GM21786 (cell line): Measurements from ENCODE around the gene EGFR.

ENCODE experiments used
- ATAC-seq: cut with Tn5 transposase; IDR thresholded peaks from one replicate; pipeline ENCODE4 v1.9.1; 2021; ENCODE audit not compliant: unreplicated experiment

EGFR gene

GRCh38 chr7:55142919-55143600 is 124.2 kb downstream of the EGFR start:
- no peak for ATAC-seq

DNA sequence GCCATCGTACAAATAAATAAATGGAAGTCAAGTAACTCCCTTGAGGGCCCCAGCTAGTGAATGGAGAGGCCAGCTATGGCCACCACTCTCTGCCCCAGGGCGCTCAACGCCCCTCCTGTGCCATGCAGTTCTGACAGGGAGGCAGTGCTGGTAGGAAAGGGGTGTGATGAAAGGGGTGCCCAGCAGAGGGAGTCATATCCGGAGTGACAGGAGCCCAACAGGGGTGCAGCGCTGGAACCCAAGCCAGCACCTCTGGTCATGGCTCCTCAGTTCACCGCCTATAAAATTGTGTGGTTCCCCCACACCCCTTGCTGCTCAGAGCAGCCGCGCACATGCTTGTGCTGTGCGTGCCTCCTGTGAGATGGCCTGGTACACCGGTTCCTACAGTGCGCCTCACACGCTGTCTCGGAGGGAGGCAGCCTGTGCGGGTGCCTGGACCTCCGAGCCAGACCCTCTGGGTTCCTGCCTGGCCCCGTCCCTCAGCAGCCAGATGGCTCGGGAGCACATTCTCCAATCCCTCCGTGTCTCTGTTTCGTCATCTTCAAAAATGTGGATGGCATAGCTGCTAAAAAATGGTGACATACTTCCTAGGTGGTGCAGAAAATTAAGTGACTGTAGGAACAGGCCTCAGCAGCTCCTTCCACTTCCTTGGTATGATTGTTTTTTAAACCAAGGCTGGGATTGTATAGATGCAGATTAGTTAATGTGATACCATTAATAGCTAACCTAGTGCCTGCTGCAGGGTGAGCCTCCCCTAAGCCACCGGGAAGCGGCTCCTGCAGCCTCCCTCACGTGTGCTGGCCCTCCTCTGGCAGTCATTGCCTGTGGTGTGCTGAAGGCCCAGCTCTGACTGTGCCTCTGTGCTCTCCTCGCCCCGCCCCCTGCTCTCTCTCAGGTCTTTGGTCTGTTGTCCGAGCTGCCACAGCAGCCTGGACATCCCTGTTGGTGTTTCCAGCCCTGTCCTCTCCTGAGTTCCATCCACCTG is 125.8 kb downstream of the EGFR start:
- ATAC-seq, result no peak

GRCh38 chr7:55145606-55146005 is 126.8 kb downstream of the EGFR start:
- ATAC-seq, result no peak

DNA sequence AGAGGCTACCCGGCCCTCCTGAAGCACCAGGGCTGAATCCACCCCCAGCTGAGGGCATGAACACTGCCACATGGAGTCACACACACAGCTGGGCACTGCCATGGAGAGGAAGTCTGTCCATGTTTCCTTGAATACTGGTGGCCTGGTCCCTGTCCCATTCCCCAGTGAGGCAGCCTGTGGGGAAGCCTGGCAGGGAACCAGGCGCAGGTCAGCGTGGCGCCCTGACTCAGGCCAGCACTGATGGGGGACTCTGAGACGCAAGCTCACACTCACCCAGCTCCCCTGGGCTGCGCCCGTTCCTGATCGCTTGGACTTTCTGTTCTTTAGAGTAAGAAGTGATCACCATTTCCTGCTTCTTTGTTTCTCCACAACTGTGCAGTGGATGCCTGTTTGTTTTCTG is 128.3 kb downstream of the EGFR start:
- no peak for ATAC-seq

GRCh38 chr7:55147736-55148135 is 128.9 kb downstream of the EGFR start:
- ATAC-seq, result no peak

GRCh38 chr7:55148571-55148970 is 129.8 kb downstream of the EGFR start:
- ATAC-seq, result no peak

DNA sequence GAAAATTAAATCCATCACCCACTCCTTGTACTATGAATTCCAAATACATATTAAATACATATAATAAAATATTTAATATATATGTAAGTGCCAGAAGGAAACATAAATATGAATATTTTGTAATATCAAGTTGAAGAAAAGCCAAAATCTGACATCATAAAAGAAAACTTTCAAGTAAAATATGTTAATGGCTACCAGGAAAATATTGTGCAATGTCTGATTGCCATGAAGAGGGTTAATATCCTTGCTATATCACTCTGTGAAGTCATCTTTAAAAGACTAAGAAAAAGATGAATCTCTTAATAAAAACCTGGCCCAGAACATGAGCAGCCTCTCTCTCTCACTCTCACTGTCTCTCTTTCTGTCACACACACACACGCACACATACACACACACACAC is 130.2 kb downstream of the EGFR start:
- no peak for ATAC-seq

GRCh38 chr7:55150166-55150565 is 131.3 kb downstream of the EGFR start:
- ATAC-seq, result no peak

GRCh38 chr7:55150709-55151451 is 132.1 kb downstream of the EGFR start:
- no peak for ATAC-seq

GRCh38 chr7:55152516-55152915 is 133.7 kb downstream of the EGFR start:
- ATAC-seq, result no peak

- ATAC-seq, result no peak
Measured at GRCh38 chr7:55154096-55154495, 135.3 kb downstream of the EGFR start.

- no peak for ATAC-seq
Measured at GRCh38 chr7:55155351-55156117, 136.7 kb downstream of the EGFR start.

GRCh38 chr7:55156919-55157763 is 138.3 kb downstream of the EGFR start:
- no peak for ATAC-seq

GRCh38 chr7:55157764-55158105 is 138.9 kb downstream of the EGFR start:
- no peak for ATAC-seq

DNA sequence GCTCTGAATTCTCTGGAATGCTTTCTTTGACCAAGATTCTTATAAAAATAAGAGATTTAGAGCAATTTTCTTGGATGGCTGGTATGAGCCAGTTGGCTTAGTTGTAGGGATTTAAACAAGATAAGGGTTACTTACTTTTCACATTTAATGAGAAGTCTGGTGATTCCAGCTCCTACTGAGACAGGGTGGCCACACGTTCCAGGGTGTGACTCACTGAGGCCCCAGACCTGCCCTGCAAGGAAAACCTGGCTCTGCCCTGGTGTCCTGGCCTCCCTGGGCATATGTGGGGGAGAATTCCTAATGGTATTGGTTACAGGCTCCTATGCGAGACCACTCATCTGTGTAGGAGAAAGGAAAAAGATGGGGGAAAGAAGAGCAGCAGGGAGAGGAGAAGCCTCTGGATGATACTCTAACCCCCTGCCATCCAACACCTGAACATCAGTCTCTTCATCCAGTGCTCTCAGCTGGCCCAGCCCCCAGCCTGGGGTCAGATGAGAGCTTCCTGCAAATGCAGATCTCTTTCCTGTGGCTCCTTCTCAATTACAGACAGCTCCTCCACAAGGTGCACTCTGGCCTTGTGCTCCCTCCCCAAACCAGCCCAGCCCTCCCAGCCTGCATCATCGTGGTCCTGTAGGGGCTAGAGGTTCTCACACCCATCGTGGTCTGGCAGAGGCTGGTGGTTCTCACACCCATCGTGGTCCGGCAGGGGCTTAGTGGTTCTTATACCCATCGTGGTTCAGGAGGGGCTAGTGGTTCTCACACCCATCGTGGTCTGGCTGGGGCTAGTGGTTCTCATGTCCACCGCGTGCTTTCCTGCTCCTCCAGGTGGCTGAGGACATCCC is 139.9 kb downstream of the EGFR start:
- no peak for ATAC-seq

DNA sequence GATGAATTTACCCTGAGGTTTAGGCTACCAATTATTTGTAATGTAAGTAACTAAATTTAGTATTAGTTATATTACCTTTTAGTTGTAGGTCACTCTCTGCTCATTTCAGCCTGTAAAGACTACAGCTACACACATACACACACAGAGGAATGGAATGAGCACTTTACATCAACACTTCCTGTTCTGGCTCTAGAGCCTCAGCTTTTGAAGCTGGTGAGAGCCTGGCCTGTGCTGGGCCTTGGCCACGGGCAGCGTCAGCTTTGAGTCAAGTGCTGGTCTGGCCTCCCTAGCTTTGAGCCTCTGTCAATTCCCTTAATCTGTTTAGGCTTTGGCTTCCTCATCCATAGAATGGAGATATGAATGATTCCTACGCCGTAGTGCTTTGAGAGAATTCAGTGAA is 141.7 kb downstream of the EGFR start:
- ATAC-seq, result no peak

DNA sequence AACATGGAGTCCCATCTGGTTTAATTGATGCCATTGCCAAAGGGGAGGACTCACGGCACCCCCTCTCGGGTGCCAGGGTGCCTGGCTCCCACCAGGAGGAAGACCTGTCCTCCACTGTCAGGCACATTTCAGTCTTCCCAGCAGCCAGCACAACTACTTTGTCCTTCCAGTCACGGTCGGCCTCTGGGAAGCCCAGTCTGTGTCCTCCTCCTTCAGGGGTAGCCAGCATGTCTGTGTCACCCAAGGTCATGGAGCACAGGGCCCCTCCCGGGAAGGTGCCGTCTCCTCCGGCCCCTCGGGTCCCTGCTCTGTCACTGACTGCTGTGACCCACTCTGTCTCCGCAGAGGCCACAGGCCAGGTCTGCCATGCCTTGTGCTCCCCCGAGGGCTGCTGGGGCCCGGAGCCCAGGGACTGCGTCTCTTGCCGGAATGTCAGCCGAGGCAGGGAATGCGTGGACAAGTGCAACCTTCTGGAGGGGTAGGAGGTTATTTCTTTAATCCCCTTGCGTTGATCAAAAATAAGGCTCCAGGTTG is 142.4 kb downstream of the EGFR start:
- ATAC-seq, result no peak

DNA sequence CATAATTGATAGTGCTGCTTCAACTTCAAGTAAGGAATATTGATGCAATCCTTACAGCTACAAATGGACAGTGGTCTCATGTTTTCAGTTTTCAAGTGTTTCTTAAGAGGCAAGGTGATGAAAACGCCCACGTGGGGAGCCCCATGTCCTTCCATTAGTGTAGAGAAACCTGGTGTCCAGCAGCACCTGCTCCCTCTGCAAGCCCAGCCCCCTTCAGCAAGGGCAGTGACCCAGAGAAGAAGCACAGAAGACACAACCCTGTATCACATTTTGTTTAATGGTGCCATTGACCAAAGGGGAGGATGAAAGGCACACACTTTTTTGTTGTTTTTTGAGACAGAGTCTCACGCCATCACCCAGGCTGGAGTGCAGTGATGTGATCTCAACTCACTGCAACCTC is 143.7 kb downstream of the EGFR start:
- no peak for ATAC-seq

GRCh38 chr7:55163733-55164132 is 144.9 kb downstream of the EGFR start:
- no peak for ATAC-seq
